ENCODE data around the gene ZNF668.
"Not testable (repeated sequence)": the region's sequence is repeated elsewhere in the genome, so short reads cannot be mapped to it uniquely, and the experiment has no call there.

ZNF668 gene

DNA sequence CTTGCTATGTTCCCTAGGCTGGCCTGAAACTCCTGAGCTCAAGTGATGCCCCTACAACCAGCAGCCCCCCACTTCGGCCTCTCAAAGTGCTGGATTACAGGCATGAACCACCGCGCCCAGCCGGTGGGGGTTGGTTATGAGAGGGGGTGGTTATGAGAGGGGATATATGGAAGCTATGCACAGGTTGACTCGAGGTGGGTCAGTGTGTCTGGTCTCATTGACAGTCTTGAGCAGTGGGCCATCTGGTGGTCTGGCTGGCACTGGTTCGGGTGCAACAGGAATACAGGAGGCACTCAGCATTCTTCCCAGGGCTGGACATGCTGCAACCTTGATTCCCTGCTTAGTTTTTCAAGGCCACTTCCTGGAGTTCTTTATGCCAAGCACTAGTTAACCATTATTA lies 58.0 kb downstream of the ZNF668 start:
- no peak for DNase-seq (ENCODE audit: low read depth in 2 of 2, low spot score in 1 of 2)

DNA sequence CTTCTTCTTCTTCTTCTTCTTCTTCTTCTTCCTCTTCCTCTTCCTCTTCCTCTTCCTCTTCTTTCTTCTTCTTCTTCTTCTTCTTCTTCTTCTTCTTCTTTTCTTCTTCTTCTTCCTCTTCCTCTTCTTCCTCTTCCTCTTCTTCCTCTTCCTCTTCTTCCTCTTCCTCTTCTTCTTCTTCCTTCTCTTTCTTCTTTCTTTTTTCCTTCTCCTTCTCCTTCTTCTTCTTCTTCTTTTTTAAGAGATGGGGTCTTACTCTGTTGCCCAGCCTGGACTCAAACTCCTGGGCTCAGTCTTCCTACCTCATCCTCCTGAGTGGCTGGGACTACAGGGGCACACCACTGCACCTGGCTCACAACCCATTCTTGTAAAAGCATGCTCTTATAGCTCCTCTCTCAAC lies 60.7 kb downstream of the ZNF668 start:
- DNase-seq (ENCODE audit: low read depth in 2 of 2, low spot score in 1 of 2), result not testable (repeated sequence)

DNA sequence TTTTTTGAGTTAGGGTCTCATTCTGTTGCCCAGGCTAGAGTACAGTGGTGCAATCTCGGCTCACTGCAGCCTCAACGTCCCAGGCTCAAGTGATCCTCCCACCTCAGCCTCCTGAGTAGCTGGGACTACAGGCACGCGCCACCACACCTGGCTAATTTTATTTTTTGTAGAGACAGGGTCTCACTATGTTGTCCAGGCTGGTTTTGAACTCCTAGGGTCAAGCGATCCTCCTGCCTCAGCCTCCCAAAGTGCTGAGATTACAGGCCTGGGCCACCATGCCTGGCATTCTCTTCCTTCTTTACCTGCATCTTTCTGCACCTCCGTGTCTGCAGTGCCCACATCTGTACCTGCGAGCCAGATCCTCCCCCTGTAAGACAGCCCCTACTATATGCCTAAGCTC lies 62.2 kb downstream of the ZNF668 start:
- not testable (repeated sequence) for DNase-seq (ENCODE audit: low read depth in 2 of 2, low spot score in 1 of 2)

Data from stimulated activated CD8-positive, alpha-beta memory T cell treated with anti-CD3 and anti-CD28 coated beads, Interleukin-4, amount 100 ng/mL, for 4 hours (primary cell).